ENCODE measurements around the gene GOLGA6L10.
"Not testable (repeated sequence)": the region's sequence is repeated elsewhere in the genome, so short reads cannot be mapped to it uniquely, and the experiment has no call there.

GOLGA6L10 gene

DNA sequence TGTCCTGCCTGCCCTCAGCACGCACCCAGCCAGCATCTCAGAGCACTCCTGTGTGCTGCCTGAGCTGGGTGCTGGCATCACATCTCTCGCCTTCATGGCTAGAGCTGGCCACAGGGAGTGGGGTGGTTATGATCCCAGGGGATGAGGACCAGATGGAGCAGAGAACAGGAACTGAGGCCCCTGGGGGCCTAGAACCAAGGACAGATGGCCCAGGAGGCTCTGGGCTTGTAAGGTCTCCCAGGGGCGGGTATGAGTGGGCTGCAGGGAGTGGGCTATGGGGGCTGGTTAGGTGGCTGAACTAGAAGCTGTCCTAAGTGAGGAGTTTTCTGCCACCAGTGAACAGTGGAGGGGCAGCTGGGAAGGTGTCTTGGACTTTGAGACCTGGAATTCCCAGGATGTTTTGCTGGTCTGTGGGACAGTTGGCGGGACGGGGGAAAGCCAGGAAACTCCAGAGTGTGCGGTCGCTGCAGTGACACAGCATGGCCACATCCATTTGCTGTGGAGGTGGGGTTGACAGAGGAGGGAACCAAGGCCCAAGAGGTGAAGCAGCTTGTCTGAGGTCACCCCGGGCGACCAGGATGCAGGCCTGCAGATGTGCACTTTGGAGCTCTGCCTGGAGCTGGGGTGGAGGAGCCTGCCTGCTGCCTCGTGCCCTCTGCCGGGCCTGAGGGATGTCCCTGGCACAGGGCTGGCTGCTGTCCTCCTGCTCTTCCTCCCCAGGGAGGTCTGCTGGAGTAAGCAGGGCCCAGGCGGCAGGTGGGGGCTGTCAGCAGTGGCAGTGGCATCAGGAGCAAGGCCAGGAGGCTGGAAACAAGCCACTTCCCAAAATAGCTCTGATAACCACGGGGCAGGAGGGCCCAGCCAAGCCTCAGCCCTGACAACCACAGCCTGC lies 16.3 kb downstream of the GOLGA6L10 start:
- DNase-seq, H3K9me3 Mint-ChIP-seq, H3K36me3 Mint-ChIP-seq: not testable (repeated sequence)

DNA sequence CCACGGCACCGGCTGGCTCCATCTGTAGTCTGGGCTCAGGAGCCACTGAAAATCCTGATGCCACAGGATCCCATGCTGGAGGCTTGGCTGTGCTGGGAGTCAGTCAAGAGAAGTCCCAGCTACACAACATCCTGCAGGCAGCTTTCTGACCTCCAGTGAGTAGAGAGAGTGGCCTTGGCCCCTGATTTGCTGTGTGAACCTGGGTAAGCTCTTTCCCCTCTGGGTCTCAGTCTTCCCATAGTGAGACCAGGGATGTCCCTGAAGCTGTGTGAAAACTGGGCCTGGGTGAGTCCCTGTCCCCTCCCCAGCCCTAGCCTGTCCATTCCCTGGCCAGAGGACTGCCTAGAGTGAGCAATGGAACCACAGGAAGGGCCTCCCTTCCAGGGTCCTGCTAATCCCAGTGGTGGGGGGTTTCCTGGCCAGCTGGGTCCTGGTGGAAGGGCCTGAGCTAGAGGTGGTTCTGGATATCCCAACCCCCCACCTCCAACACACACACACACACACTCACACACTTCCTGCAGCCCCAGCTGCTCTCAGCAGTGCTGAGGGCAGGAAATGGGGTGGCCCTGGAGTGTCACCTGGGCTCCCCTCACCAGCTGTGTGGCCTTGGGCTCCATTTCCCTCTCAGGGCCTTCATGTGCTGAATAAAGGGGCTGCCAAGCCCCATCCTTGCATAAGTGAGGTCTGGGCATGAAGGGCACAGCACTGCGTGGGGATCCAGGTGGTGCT lies 17.5 kb downstream of the GOLGA6L10 start:
- CTCF ChIA-PET, H3K4me3 Mint-ChIP-seq, H3K4me1 Mint-ChIP-seq, H3K27ac Mint-ChIP-seq, H3K27me3 Mint-ChIP-seq, H3K9me3 Mint-ChIP-seq, H3K36me3 Mint-ChIP-seq: not testable (repeated sequence)
- DNase-seq = peak; percentile 58

More for the DNA sequence above, 16.3 kb downstream of the GOLGA6L10 start:
- H3K27ac Mint-ChIP-seq, H3K4me1 Mint-ChIP-seq, H3K27me3 Mint-ChIP-seq, CTCF ChIA-PET, H3K4me3 Mint-ChIP-seq: not testable (repeated sequence)

DNA sequence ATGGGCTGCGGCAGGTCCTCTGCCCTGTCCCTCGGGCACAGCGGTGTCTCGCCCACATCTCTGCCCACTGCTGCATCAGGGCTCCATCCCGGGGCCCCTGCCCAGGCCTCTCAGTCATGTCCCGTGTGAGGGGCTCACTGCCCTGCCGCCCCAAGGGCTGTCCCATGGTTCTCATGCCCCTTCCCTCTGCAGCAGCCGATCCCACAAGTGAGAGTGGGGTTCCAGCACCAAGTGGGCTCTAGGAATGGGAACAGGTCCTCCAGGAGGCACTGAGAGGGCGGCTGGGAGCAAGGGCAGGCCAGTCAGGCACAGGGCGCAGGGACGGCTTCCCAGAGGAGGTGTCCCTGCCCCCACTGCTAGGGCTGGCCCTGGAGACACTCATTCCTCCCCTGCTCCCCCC lies 18.4 kb downstream of the GOLGA6L10 start:
- H3K4me1 Mint-ChIP-seq, DNase-seq, CTCF ChIA-PET, H3K36me3 Mint-ChIP-seq, H3K27ac Mint-ChIP-seq, H3K9me3 Mint-ChIP-seq, H3K27me3 Mint-ChIP-seq, H3K4me3 Mint-ChIP-seq: not testable (repeated sequence)

DNA sequence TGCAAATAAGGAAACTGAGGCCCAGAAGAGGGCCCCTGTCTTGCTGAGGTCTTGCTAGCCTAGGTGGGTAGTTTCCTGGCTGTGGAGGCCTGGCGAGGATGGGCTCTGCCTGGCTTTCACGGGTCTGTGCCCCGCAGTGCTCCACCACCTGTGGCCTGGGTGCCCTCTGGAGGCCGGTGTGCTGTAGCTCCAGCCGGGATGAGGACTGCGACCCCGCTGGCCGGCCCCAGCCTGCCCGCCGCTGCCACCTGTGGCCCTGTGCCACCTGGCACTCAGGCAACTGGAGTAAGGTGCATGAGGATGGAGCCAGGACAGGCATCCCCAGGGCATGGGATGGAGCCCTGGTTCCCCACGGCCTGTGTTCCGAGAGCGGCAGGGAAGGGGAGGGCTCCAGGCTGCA lies 20.2 kb downstream of the GOLGA6L10 start:
- H3K9me3 Mint-ChIP-seq, H3K36me3 Mint-ChIP-seq, CTCF ChIA-PET, H3K4me3 Mint-ChIP-seq, DNase-seq, H3K27me3 Mint-ChIP-seq, H3K4me1 Mint-ChIP-seq, H3K27ac Mint-ChIP-seq: not testable (repeated sequence)

DNA sequence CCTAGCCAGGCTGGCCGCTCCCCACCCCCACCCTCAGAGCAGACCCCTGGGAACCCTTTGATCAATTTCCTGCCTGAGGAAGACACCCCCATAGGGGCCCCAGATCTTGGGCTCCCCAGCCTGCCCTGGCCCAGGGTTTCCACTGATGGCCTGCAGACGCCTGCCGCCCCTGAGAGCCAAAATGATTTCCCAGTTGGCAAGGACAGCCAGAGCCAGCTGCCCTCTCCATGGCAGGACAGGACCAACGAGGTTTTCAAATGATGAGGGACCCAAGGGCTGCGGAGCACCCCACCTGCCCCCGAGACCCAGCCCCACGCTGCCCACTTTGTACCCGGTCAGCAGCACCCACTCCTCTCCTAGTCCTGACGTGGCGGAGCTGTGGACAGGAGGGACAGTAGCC lies 21.9 kb downstream of the GOLGA6L10 start:
- H3K9me3 Mint-ChIP-seq, H3K27me3 Mint-ChIP-seq, DNase-seq, H3K36me3 Mint-ChIP-seq, H3K4me3 Mint-ChIP-seq, H3K27ac Mint-ChIP-seq, CTCF ChIA-PET, H3K4me1 Mint-ChIP-seq: not testable (repeated sequence)

DNA sequence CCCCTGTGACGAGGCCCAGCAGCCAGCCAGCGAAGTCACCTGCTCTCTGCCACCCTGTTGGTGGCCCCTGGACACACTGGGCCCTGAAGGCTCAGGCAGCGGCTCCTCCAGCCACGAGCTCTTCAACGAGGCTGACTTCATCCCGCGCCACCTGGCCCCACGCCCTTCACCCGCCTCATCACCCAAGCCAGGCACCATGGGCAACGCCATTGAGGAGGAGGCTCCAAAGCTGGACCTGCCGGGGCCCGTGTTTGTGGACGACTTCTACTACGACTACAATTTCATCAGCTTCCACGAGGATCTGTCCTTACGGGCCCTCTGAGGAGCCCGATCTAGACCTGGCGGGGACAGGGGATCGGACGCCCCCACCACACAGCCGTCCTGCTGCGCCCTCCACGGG lies 22.4 kb downstream of the GOLGA6L10 start:
- H3K27ac Mint-ChIP-seq, CTCF ChIA-PET, H3K27me3 Mint-ChIP-seq, H3K9me3 Mint-ChIP-seq, H3K4me1 Mint-ChIP-seq, H3K36me3 Mint-ChIP-seq, H3K4me3 Mint-ChIP-seq, DNase-seq: not testable (repeated sequence)

DNA sequence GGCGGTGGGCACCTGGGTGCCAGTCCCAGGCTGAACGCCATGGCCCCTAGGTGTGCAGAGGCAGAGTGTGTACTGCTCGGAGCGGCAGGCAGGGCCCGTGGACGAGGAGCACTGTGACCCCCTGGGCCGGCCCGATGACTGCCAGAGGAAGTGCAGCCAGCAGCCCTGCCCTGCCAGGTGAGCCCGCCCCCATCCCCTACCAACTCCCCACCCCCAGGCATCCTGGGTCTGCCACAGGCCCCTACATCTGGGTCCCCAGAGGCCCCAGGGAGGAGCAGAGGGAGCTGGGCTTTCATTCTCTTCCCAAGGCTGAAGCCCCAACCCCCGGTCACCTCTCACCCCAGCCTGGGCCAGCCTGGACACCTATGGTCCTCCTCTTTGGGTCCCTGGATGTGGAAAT lies 23.6 kb downstream of the GOLGA6L10 start:
- DNase-seq, H3K4me3 Mint-ChIP-seq, H3K27me3 Mint-ChIP-seq, H3K27ac Mint-ChIP-seq, H3K4me1 Mint-ChIP-seq, H3K9me3 Mint-ChIP-seq, H3K36me3 Mint-ChIP-seq, CTCF ChIA-PET: not testable (repeated sequence)

DNA sequence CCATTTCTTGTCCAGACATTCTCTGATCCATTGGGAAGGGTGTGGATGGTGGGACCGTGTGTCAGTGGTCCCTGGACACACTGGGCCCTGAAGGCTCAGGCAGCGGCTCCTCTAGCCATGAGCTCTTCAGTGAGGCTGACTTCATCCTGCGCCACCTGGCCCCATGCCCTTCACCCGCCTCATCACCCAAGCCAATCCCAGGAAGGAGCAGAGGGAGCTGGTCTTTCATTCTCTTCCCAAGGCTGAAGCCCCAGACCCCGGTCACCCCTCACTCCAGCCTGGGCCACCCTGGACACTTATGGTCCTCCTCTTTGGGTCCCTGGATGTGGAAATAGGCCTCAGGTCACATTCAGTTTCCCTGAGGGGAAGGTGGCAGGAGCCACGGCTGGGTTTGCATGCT lies 24.4 kb downstream of the GOLGA6L10 start:
- H3K27ac Mint-ChIP-seq, H3K4me3 Mint-ChIP-seq, DNase-seq, CTCF ChIA-PET, H3K9me3 Mint-ChIP-seq, H3K4me1 Mint-ChIP-seq, H3K36me3 Mint-ChIP-seq, H3K27me3 Mint-ChIP-seq: not testable (repeated sequence)

DNA sequence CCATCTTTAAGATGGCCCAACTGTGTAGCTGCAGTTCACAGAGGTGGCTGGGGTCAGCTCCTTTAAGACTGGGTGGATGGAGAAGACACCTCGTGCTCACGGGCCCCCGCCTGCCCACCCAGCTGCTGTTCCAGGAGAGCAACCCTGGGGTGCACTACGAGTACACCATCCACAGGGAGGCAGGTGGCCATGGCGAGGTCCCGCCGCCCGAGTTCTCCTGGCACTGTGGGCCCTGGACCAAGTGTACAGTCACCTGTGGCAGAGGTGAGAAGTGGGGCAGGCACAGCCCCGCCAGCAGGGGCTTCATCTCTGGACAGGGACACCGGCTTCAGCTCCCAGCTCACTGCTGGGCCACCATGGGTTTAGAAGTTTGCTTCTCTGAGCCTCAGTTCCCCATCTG lies 26.8 kb downstream of the GOLGA6L10 start:
- H3K36me3 Mint-ChIP-seq, H3K27me3 Mint-ChIP-seq, DNase-seq, H3K27ac Mint-ChIP-seq, H3K4me3 Mint-ChIP-seq, CTCF ChIA-PET, H3K9me3 Mint-ChIP-seq, H3K4me1 Mint-ChIP-seq: not testable (repeated sequence)

DNA sequence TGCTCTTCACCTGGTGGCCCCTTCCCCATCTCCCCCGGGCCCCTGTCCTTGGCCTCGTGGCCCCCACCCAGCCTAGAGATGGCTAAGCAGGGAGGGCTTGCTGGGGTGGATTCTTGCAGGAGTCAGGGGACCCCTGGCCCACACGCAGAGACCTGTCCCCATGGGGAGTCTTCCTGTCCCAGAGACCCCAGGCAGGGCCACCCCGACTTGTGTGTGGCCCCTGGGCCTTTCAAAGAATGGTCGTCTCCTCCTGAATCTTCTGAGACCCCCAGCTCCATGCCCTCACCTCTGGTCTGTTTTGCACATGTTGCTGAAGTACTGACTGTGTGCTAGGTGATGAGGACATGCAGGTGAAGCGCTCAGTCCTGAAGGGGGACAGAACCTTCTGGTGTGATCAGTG lies 28.4 kb downstream of the GOLGA6L10 start:
- H3K27me3 Mint-ChIP-seq, H3K36me3 Mint-ChIP-seq, H3K4me3 Mint-ChIP-seq, CTCF ChIA-PET, H3K9me3 Mint-ChIP-seq, DNase-seq, H3K27ac Mint-ChIP-seq, H3K4me1 Mint-ChIP-seq: not testable (repeated sequence)

DNA sequence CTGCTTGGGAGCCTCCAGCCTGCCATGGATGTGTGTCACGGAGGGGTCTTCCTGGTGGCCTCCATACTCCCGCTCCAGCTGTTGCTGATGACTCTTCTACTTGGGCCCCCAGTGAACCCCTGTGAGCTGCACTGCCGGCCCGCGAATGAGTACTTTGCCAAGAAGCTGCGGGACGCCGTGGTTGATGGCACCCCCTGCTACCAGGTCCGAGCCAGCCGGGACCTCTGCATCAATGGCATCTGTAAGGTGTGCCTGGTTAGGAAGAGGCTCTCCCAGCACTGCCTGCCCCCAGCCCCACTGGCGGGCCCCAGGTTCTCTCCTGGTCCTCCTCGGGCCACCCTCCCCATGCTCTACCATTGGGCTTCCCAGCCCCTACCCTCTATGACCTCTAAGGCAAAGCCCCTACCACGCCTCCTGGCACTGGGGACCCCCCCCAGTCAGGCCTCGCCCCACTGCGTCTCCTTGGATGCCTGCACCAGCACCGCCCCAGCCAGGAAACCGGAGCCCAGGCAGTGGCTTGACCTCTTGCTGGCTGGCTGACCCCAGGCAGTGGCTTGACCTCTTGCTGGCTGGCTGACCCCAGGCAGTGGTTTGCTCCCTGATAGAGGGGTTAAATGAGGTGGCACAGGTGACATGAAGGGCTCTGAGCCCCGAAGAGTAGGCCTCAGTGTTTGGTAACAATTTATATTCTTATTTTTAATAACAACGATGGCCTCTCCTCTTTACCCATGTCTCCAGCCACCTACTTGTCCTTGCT lies 29.6 kb downstream of the GOLGA6L10 start:
- H3K4me1 Mint-ChIP-seq, H3K4me3 Mint-ChIP-seq, H3K36me3 Mint-ChIP-seq, H3K9me3 Mint-ChIP-seq, CTCF ChIA-PET, H3K27ac Mint-ChIP-seq, DNase-seq, H3K27me3 Mint-ChIP-seq: not testable (repeated sequence)

DNA sequence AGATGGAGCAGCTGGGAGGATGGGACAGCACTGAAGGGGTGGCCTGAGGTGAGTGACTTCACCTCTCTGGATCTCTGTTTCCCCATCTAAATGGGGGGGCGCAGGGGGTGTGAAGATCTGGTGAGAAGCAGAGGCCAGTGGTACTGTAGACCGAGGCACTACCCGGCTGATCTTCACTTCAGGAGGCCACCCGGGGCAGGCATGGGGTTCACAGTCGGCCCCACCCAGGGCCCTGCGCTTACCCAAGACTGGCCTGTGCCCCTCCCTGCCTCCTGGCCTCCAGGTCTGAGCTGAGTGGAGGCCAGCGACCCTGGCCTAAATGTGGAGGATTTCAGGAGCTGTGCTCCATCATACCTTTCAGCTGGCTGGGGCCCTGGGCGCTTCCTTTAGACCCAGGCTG lies 31.0 kb downstream of the GOLGA6L10 start:
- CTCF ChIA-PET, H3K36me3 Mint-ChIP-seq, H3K4me3 Mint-ChIP-seq, H3K9me3 Mint-ChIP-seq, DNase-seq, H3K4me1 Mint-ChIP-seq, H3K27ac Mint-ChIP-seq, H3K27me3 Mint-ChIP-seq: not testable (repeated sequence)

DNA sequence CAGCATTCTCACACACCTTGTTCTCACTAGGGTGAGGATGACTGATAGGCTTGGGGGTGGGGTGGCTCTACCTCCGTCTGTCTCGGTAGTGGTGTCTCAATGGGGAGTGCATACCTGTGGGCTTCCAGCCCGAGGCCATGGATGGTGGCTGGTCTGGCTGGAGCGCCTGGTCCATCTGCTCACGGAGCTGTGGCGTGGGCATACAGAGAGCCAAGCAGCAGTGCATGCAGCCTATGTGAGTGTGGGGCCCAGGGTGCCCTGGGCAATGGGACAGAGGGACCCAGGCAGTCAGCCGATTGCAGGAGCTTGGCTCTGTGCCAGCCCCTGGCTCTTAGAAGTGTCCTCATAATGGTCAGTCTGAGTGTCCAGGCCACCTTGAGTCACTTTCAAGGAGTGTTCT lies 31.8 kb downstream of the GOLGA6L10 start:
- H3K27me3 Mint-ChIP-seq, CTCF ChIA-PET, H3K9me3 Mint-ChIP-seq, H3K4me1 Mint-ChIP-seq, H3K36me3 Mint-ChIP-seq, DNase-seq, H3K4me3 Mint-ChIP-seq, H3K27ac Mint-ChIP-seq: not testable (repeated sequence)

DNA sequence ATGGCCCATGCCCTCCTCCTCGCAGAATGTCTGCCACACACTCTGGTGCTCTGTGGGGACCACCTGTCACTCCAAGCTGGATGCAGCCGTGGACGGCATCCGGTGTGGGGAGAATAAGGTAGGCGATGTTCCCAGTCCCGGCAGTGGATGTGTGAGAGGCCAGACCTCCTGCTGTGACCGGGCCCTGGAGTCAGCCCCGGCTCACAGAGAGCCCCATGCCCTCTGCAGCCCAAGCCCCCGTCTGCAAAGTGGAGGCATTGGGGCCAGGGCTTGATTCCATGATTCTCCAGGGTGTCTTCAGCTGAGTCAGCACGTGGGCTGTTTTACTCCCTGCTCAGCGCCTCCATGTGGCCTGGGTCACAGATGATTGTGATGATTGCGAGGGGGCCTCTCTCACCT lies 32.2 kb downstream of the GOLGA6L10 start:
- no peak overlapping the region for H3K4me3 Mint-ChIP-seq
- DNase-seq = no peak
- H3K36me3 Mint-ChIP-seq = no peaks in the 10 kb centered on the region
- no peaks in the 10 kb centered on the region for H3K4me1 Mint-ChIP-seq
- no peaks in the 10 kb centered on the region for H3K9me3 Mint-ChIP-seq
- no peak overlapping the region for H3K27ac Mint-ChIP-seq
- CTCF ChIA-PET = no interaction called here
- peaks cover 12% of the 10 kb centered on the region for H3K27me3 Mint-ChIP-seq

Measured in activated naive CD4-positive, alpha-beta T cell treated with anti-CD3 and anti-CD28 coated beads, Interleukin-2, amount 10 ng/mL, durations not matched to agents 7 days and 5 days (primary cell).